HepG2 (cell line): ENCODE data around the gene ANKS1B. TPM values are rescaled to one million over a fixed set of nuclear protein-coding genes. Genes with fewer than 3 reads are reported as not detected.

ENCODE experiments used
- ATAC-seq: fragments of 200-7000 bp; cut with Tn5 transposase; 3 replicates; pipeline ENCODE4 v1.9.1; 2020; ENCODE audit warnings: mild to moderate bottlenecking, moderate library complexity
- BruUV-seq: library from RNA; stranded (reverse); fragments of 400-500 nt; replicated peaks from 2 replicates; lab custom pipeline; 2021; lab: Mats Ljungman, UMichigan
- CTCF ChIA-PET: fragments of 300-600 bp; formaldehyde crosslinking; extraction: SDS; loops from one replicate; lab custom pipeline; 2021; ENCODE audit warnings: low total read pairs, inconsistent platforms, low intra/inter-chr PET ratio; lab: Yijun Ruan, JAX
- POLR2A ChIA-PET: fragments of 350-600 bp; sonication (Branson Sonifier 250); formaldehyde crosslinking; loops from one replicate; lab custom pipeline; 2020; ENCODE audit warnings: antibody characterized with exemption, inconsistent platforms; lab: Yijun Ruan, JAX
- DNase-seq: peaks from one replicate; pipeline ENCODE4 v3.0.0-alpha.2; 2015; ENCODE audit warnings: low spot score
- FAIRE-seq: peaks from 3 replicates; lab custom pipeline; 2011; peaks lifted over from hg19 to GRCh38; lab: Jason Lieb, UNC
- H2AFZ ChIP-seq: one replicate; pipeline ENCODE4 v1.6.1; 2011; ENCODE audit warnings: low read length, inconsistent platforms
- H3K27ac ChIP-seq: fragments of 300-600 bp; 3 replicates; pipeline ENCODE4 v1.8.0; 2011; ENCODE audit warnings: mixed run types, mild to moderate bottlenecking, mixed read lengths, low read length, inconsistent platforms; ENCODE audit not compliant: insufficient read depth; ENCODE audit errors: extremely low read length
- H3K27me3 ChIP-seq, 2 experiments: fragments of 200-600 bp in 1 of 2; 2 replicates in 1 of 2; 3 replicates in 1 of 2; pipeline versions ENCODE4 v1.6.0 to v1.8.0; 2011; ENCODE audit warnings: low read length in 2 of 2, mild to moderate bottlenecking in 2 of 2, moderate library complexity in 2 of 2, inconsistent platforms in 1 of 2; ENCODE audit not compliant: insufficient read depth in 2 of 2, control insufficient read depth in 1 of 2
- H3K36me3 ChIP-seq, 2 experiments: fragments of 200-600 bp in 1 of 2; replicated peaks in 1 of 2; 2 replicates in 1 of 2; 3 replicates in 1 of 2; pipeline versions ENCODE4 v1.5.1 to v1.8.0; 2011; ENCODE audit warnings: low read length in 2 of 2, inconsistent platforms in 1 of 2; ENCODE audit not compliant: insufficient read depth in 2 of 2, control insufficient read depth in 1 of 2
- H3K4me1 ChIP-seq: 2 replicates; pipeline ENCODE4 v1.5.1; 2012; ENCODE audit warnings: low read length, inconsistent platforms; ENCODE audit not compliant: insufficient read depth
- H3K4me2 ChIP-seq: 2 replicates; pipeline ENCODE4 v1.6.0; 2011; ENCODE audit warnings: low read depth, low read length, inconsistent platforms
- H3K4me3 ChIP-seq, 3 experiments: fragments of 200-600 bp in 1 of 3; sonication (generic), shearing (Covaris generic) in 1 of 3; replicated peaks in 1 of 3; 2 replicates each; pipeline ENCODE4 v1.5.1; 2011 to 2016; ENCODE audit warnings: low read length in 3 of 3, inconsistent platforms in 2 of 3, low read depth in 2 of 3, mild to moderate bottlenecking in 2 of 3, control low read depth in 1 of 3, mixed read lengths in 1 of 3; ENCODE audit not compliant: insufficient read depth in 1 of 3
- H3K79me2 ChIP-seq: one replicate; pipeline ENCODE4 v1.6.1; 2011; ENCODE audit warnings: low read length, inconsistent platforms; ENCODE audit not compliant: insufficient read depth
- H3K9ac ChIP-seq: 2 replicates; pipeline ENCODE4 v1.6.0; 2011; ENCODE audit warnings: mild to moderate bottlenecking, low read depth, low read length, inconsistent platforms; ENCODE audit not compliant: insufficient read depth
- H3K9me3 ChIP-seq: 2 replicates; pipeline ENCODE4 v1.5.1; 2012; ENCODE audit warnings: mild to moderate bottlenecking, low read length
- H4K20me1 ChIP-seq: 2 replicates; pipeline ENCODE4 v1.6.0; 2011; ENCODE audit warnings: inconsistent platforms, mild to moderate bottlenecking, low read length, moderate library complexity; ENCODE audit not compliant: insufficient read depth
- CCAR2 ChIP-seq: fragments of 200-400 bp; formaldehyde crosslinking; optimal IDR thresholded peaks from 2 replicates; pipeline ENCODE3; 2018; ENCODE audit warnings: low read depth, mild to moderate bottlenecking, low read length, moderate library complexity
- CEBPB ChIP-seq: IDR thresholded peaks from 2 replicates; pipeline ENCODE4 v1.6.1; 2011; ENCODE audit warnings: low read depth, low read length, improper control_type of control experiment, borderline replicate concordance
- CEBPG ChIP-seq: IDR thresholded peaks from 2 replicates; pipeline ENCODE4 v1.6.1; 2016
- CREB1 ChIP-seq, 2 experiments: fragments of 450-650 bp in 1 of 2; IDR thresholded peaks; 2 replicates each; pipeline ENCODE4 v1.6.1; 2016 to 2017; ENCODE audit warnings: control low read depth in 1 of 2, mild to moderate bottlenecking in 1 of 2, missing compliant biosample characterization in 1 of 2, missing genetic modification characterization in 1 of 2
- ELF1 ChIP-seq: sonication (generic); formaldehyde crosslinking; IDR thresholded peaks from 2 replicates; pipeline ENCODE4 v1.4.0; 2020; ENCODE audit warnings: missing genetic modification reagents
- NFE2L1 ChIP-seq: sonication (generic); formaldehyde crosslinking; IDR thresholded peaks from 2 replicates; pipeline ENCODE4 v1.4.0; 2020; ENCODE audit warnings: missing genetic modification reagents, mild to moderate bottlenecking, borderline replicate concordance
- TAF1 ChIP-seq: sonication (generic); formaldehyde crosslinking; IDR thresholded peaks from 2 replicates; pipeline ENCODE4 v1.4.0; 2020; ENCODE audit warnings: missing genetic modification reagents
- TBX3 ChIP-seq: fragments of 450-650 bp; IDR thresholded peaks from 2 replicates; pipeline ENCODE4 v1.6.1; 2017; ENCODE audit warnings: antibody characterized with exemption, mild to moderate bottlenecking, inconsistent platforms, borderline replicate concordance
- TP53 ChIP-seq: sonication (generic); formaldehyde crosslinking; conservative IDR thresholded peaks from 2 replicates; pipeline ENCODE4 v1.4.0; 2020; ENCODE audit warnings: missing genetic modification reagents
- ZNF136 ChIP-seq: sonication (generic); formaldehyde crosslinking; IDR thresholded peaks from 2 replicates; pipeline ENCODE4 v1.8.1; 2022; ENCODE audit warnings: low read depth, mild to moderate bottlenecking, moderate library complexity, missing genetic modification reagents
- ZNF564 ChIP-seq: sonication (generic); formaldehyde crosslinking; IDR thresholded peaks from 2 replicates; pipeline ENCODE4 v1.8.1; 2023; ENCODE audit warnings: mild to moderate bottlenecking, missing genetic modification reagents
- ZNF672 ChIP-seq: sonication (generic); formaldehyde crosslinking; IDR thresholded peaks from 2 replicates; pipeline ENCODE4 v1.8.1; 2022; ENCODE audit warnings: missing genetic modification reagents
- ZNF678 ChIP-seq: sonication (generic); formaldehyde crosslinking; IDR thresholded peaks from 2 replicates; pipeline ENCODE4 v1.4.0; 2020; ENCODE audit warnings: mild to moderate bottlenecking, missing genetic modification reagents
- ZNF737 ChIP-seq: sonication (generic); formaldehyde crosslinking; IDR thresholded peaks from 2 replicates; pipeline ENCODE4 v1.5.0; 2020; ENCODE audit warnings: missing genetic modification reagents, mild to moderate bottlenecking, borderline replicate concordance
- ZNF761 ChIP-seq: sonication (generic); formaldehyde crosslinking; conservative IDR thresholded peaks from 2 replicates; pipeline ENCODE4 v1.4.0; 2020; ENCODE audit warnings: mild to moderate bottlenecking, missing genetic modification reagents
- WGBS: methylation state at CpG from one replicate; pipeline ENCODE4 v1.1.6; 2017; ENCODE audit warnings: low lambda C conversion rate; 5-methylcytosine and 5-hydroxymethylcytosine counted together
- in situ Hi-C: cut with HindIII; loops from 2 replicates; pipeline ENCODE4 v1.10.0; 2017; ENCODE audit warnings: low pct_unique_long_range_greater_than_20kb; ENCODE audit not compliant: extremely low pct_ligation_motif_present
- intact Hi-C: fragments of 100-400 bp; cut with micrococcal nuclease; formaldehyde crosslinking; loops from one replicate; pipeline ENCODE4 v1.10.0; 2022; ENCODE audit not compliant: unreplicated experiment
- polyA plus RNA-seq, 8 experiments: library from polyadenylated mRNA; depleted of rRNA in 3 of 8; stranded (reverse) in 7 of 8; unstranded in 1 of 8; fragments of >200 nt; fragmentation: Illumina TruSeq in 4 of 8; extraction: Trizol in 4 of 8; gene quantifications; 2 replicates each; pipeline versions ENCODE4 v1.2.1 to v1.2.3, GENCODE V29; 2011 to 2016; ENCODE audit warnings: low read depth in 4 of 8, missing spikeins in 1 of 8, mixed read lengths in 1 of 8; ENCODE audit not compliant: insufficient read depth in 1 of 8
- total RNA-seq, 5 experiments: library from RNA; depleted of rRNA; stranded (reverse); fragments of >200 nt; fragmentation: Illumina TruSeq; extraction: Trizol; gene quantifications; 2 replicates each; pipeline ENCODE4 v1.2.3, GENCODE V29; 2016; ENCODE audit warnings: low read depth in 1 of 5
- TF ChIP-seq, protein P1 (sequence below), 2 experiments: fragments of 450-650 bp in 1 of 2; sonication (generic) in 1 of 2; formaldehyde crosslinking; IDR thresholded peaks; 2 replicates each; pipeline versions ENCODE4 v1.5.0 to v1.8.0; 2020 to 2022; ENCODE audit warnings: mild to moderate bottlenecking in 1 of 2, missing genetic modification reagents in 1 of 2
- TF ChIP-seq, protein P2 (sequence below): IDR thresholded peaks from 2 replicates; pipeline ENCODE4 v1.6.1; 2016; ENCODE audit warnings: missing compliant biosample characterization, missing genetic modification reagents, borderline replicate concordance

ANKS1B gene
- total and polyA plus RNA-seq, 2 of the 13 experiments (the other 11 are each of a cell fraction or from before 2014, with no cell fraction given) = 0.15 TPM; not detected in 1

DNA sequence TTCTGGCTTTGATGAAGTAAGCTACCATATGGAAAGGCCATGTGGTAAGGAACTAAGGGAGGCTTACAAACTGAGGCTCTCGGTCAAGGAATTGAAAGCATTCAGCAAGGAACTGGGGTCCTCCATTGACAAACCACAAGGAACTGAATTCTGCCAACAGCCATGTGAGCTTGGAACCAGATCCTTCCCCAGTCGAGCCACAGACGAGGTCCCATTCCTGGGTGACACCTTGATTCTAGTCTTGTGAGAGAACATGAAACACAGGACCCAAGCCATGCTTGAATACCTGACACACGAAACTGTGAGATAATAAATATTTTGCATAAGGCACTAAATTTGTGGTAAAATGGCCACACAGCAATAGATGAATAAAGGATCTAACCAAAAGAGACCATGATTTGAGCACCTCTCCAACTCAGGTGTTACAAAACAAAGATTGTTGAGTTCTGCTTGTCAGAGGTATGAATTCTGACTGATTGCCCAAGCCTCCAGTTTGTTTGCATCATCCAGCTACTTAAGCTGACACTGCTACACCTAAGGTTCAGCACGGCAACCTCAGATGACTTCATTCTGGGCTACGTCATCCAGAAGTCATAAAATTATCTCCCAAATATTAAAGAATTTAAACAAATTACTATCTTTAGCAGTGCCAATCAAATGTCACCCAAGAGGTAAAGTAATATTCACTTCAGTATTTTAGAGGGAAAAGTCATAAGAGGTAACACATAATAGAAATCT, 277.8 kb downstream of the ANKS1B start:
- no peak for FAIRE-seq
- Histone ChIP-seq H3K79me2 (no peaks in the 10 kb centered on the region), H3K9me3 (no peaks in the 10 kb centered on the region)
- TF ChIP-seq ZNF136 (CRISPR knock-in tag) (no peak), CREB1 (IDR thresholded peaks at IDR 0.05) (0 out of 2 replicates have a peak, but pooled peaks have one; percentile 19), CREB1 (CRISPR knock-in tag; IDR thresholded peaks at IDR 0.05) (no peak), CEBPB (peak; percentile 70), CEBPG (CRISPR knock-in tag) (peak; percentile 27; the same call in 1 of the 2 replicates), ZNF737 (no peak)
- TF ChIP-seq, protein P1, sequence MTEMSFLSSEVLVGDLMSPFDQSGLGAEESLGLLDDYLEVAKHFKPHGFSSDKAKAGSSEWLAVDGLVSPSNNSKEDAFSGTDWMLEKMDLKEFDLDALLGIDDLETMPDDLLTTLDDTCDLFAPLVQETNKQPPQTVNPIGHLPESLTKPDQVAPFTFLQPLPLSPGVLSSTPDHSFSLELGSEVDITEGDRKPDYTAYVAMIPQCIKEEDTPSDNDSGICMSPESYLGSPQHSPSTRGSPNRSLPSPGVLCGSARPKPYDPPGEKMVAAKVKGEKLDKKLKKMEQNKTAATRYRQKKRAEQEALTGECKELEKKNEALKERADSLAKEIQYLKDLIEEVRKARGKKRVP (CRISPR knock-in tag; IDR thresholded peaks at IDR 0.05) = peak in 1 of 2 experiments; percentile 94; a peak in 2 of 4 replicates
- TF ChIP-seq, all 625 proteins: peak for 4
- no peak overlapping the region for H3K27ac ChIP-seq
- intact Hi-C loops (no loop called here), in situ Hi-C loops (no loop called here)
- 0% methylated on average over 6 of the region's 6 CpGs for WGBS
- POLR2A ChIA-PET = no interaction called here
- no peaks in the 10 kb centered on the region for H3K4me1 ChIP-seq
- ATAC-seq = no peak
- H3K9ac ChIP-seq = no peak overlapping the region
- H3K36me3 ChIP-seq = no peaks in the 10 kb centered on the region
- no peak overlapping the region for H3K4me2 ChIP-seq
- no peak for DNase-seq
- H4K20me1 ChIP-seq = no peaks in the 10 kb centered on the region
- CTCF ChIA-PET = no interaction called here
- H2AFZ ChIP-seq = no peak overlapping the region
- no peaks in the 10 kb centered on the region for H3K27me3 ChIP-seq
- H3K4me3 ChIP-seq = no peak overlapping the region
- BruUV-seq = no TSS peak

DNA sequence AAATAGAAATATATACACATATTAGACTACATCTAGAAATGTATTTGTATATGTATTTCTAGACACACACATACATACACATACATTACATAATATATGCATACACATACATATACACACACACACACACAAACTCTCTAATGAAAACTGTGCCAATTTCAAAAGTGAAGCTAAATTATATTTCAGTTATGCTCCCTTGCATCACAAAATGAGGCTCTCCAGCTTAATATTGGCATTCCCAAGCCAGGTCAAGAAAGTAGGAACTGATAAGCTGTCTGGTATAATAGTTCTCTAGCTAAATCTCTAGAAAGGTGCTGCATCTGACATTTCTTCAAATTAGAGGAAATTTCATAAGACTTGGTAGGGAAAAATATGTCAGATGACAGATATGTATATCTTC, 280.3 kb downstream of the ANKS1B start:
- no peak for ATAC-seq
- in situ Hi-C loops = no loop called here
- Histone ChIP-seq H3K79me2 (no peaks in the 10 kb centered on the region), H3K27ac (no peak overlapping the region), H2AFZ (no peak overlapping the region), H3K4me1 (no peaks in the 10 kb centered on the region), H3K36me3 (no peaks in the 10 kb centered on the region), H3K9ac (no peak overlapping the region), H3K4me2 (no peak overlapping the region), H3K27me3 (no peaks in the 10 kb centered on the region), H3K4me3 (no peak overlapping the region), H4K20me1 (no peaks in the 10 kb centered on the region), H3K9me3 (no peaks in the 10 kb centered on the region)
- no peak for DNase-seq
- ChIA-PET POLR2A (no interaction called here), CTCF (no interaction called here)
- no TSS peak for BruUV-seq
- intact Hi-C loops = no loop called here
- FAIRE-seq = no peak
- TF ChIP-seq TAF1 (CRISPR knock-in tag) = no peak
- no peak for TF ChIP-seq TBX3
- no peak for TF ChIP-seq CCAR2
- TF ChIP-seq ELF1 (CRISPR knock-in tag) = no peak
- TF ChIP-seq ZNF761 (CRISPR knock-in tag) = no peak
- TF ChIP-seq, protein P2, sequence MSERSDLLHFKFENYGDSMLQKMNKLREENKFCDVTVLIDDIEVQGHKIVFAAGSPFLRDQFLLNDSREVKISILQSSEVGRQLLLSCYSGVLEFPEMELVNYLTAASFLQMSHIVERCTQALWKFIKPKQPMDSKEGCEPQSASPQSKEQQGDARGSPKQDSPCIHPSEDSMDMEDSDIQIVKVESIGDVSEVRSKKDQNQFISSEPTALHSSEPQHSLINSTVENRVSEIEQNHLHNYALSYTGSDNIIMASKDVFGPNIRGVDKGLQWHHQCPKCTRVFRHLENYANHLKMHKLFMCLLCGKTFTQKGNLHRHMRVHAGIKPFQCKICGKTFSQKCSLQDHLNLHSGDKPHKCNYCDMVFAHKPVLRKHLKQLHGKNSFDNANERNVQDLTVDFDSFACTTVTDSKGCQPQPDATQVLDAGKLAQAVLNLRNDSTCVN (CRISPR knock-in tag) = no peak
- TF ChIP-seq ZNF678 = no peak
- no peak for TF ChIP-seq ZNF564 (CRISPR knock-in tag)
- no peak for TF ChIP-seq NFE2L1 (CRISPR knock-in tag)
- TF ChIP-seq TP53 (CRISPR knock-in tag) = no peak
- no peak for TF ChIP-seq ZNF672 (CRISPR knock-in tag)
